Right hindlimb (tissue), 1 donor: ENCODE results near the gene SPTBN4.
A peak's percentile ranks its signal among the peaks of the same experiment; 100 is the strongest.
"Not testable (repeated sequence)": the region's sequence is repeated elsewhere in the genome, so short reads cannot be mapped to it uniquely, and the experiment has no call there.

Experiments
- DNase-seq: peaks from one replicate; pipeline ENCODE4 v3.0.0-alpha.2; 2018

SPTBN4 gene

GRCh38 chr19:40534148-40534547 lies 67.3 kb downstream of the SPTBN4 start:
- DNase-seq: no peak

GRCh38 chr19:40539070-40539469 lies 72.3 kb downstream of the SPTBN4 start:
- no peak for DNase-seq

GRCh38 chr19:40542202-40542859 lies 75.5 kb downstream of the SPTBN4 start:
- peak; percentile 44 for DNase-seq

GRCh38 chr19:40543029-40543597 lies 76.3 kb downstream of the SPTBN4 start:
- no peak for DNase-seq

- not testable (repeated sequence) for DNase-seq
Observed at GRCh38 chr19:40546153-40546841, 79.5 kb downstream of the SPTBN4 start.

- DNase-seq: not testable (repeated sequence)
Observed at GRCh38 chr19:40547190-40547589, 80.4 kb downstream of the SPTBN4 start.

- no peak for DNase-seq
Observed at GRCh38 chr19:40547836-40548235, 81.0 kb downstream of the SPTBN4 start.

GRCh38 chr19:40549007-40549708 lies 82.4 kb downstream of the SPTBN4 start:
- DNase-seq: peak; percentile 70

GRCh38 chr19:40550951-40551350 lies 84.2 kb downstream of the SPTBN4 start:
- no peak for DNase-seq

GRCh38 chr19:40552848-40553247 lies 86.0 kb downstream of the SPTBN4 start:
- DNase-seq: no peak

GRCh38 chr19:40553885-40554857 lies 87.4 kb downstream of the SPTBN4 start:
- DNase-seq: no peak

GRCh38 chr19:40555978-40556689 lies 89.3 kb downstream of the SPTBN4 start:
- no peak for DNase-seq

- DNase-seq: no peak
Observed at GRCh38 chr19:40556953-40557530, 90.2 kb downstream of the SPTBN4 start.

GRCh38 chr19:40559394-40559793 lies 92.6 kb downstream of the SPTBN4 start:
- no peak for DNase-seq

- no peak for DNase-seq
Observed at GRCh38 chr19:40560092-40560507, 93.3 kb downstream of the SPTBN4 start.

GRCh38 chr19:40561947-40562346 lies 95.1 kb downstream of the SPTBN4 start:
- no peak for DNase-seq

GRCh38 chr19:40564535-40564934 lies 97.7 kb downstream of the SPTBN4 start:
- DNase-seq: not testable (repeated sequence)

- no peak for DNase-seq
Observed at GRCh38 chr19:40565355-40565754, 98.6 kb downstream of the SPTBN4 start.

- DNase-seq: no peak
Observed at GRCh38 chr19:40565910-40566495, 99.2 kb downstream of the SPTBN4 start.

- DNase-seq: no peak
Observed at GRCh38 chr19:40567040-40567749, 100.4 kb downstream of the SPTBN4 start.
